ENCODE measurements around the gene HENMT1.
A peak's percentile ranks its signal among the peaks of the same experiment; 100 is the strongest.

GRCh38 chr1:108708691-108709660 lies 48.1 kb upstream of the HENMT1 start:
- TF ChIP-seq USF1 (CRISPR knock-in tag; IDR thresholded peaks at IDR 0.05) (no peak), ZBTB34 (CRISPR knock-in tag; IDR thresholded peaks at IDR 0.05) (no peak), KLF6 (CRISPR knock-in tag; IDR thresholded peaks at IDR 0.05; ENCODE audit: borderline replicate concordance) (no peak), ATF2 (CRISPR knock-in tag; IDR thresholded peaks at IDR 0.05) (no peak), EP300 (IDR thresholded peaks at IDR 0.05; ENCODE audit: low read length) (no peak), CTCF (IDR thresholded peaks at IDR 0.05 in 2 of 3, conservative IDR thresholded peaks at IDR 0.05 in 1 of 3; ENCODE audit: insufficient read depth in 2 of 3, low read depth in 1 of 3, low read length in 3 of 3) (peak; percentile 82 to 89 (median 86)), POLR2A (conservative IDR thresholded peaks at IDR 0.05) (no peak), ATF7 (IDR thresholded peaks at IDR 0.05) (no peak), TOE1 (IDR thresholded peaks at IDR 0.05; ENCODE audit: borderline replicate concordance) (no peak), TOE1 (CRISPR knock-in tag; IDR thresholded peaks at IDR 0.05; ENCODE audit: borderline replicate concordance, low read depth) (no peak)
